GM10266 (cell line): Measurements from ENCODE around the gene SMTN.
A peak's percentile ranks its signal among the peaks of the same experiment; 100 is the strongest.

Source experiments
- DNase-seq: peaks from one replicate; pipeline ENCODE4 v3.0.0; 2012; ENCODE audit errors: extremely low spot score
- CTCF ChIP-seq: IDR thresholded peaks from 2 replicates; pipeline ENCODE4 v1.5.1; 2012; ENCODE audit warnings: mild to moderate bottlenecking, low read depth; ENCODE audit not compliant: control insufficient read depth, insufficient read depth; ENCODE audit errors: missing control alignments

Gene SMTN

GRCh38 chr22:31080848-31081649 lies at the start of gene SMTN:
Gene SMTN (plus strand): TSS chr22:31081318. CDS start chr22:31083259, 1,941 bp downstream.
- peak; percentile 93 for DNase-seq
- no peak for TF ChIP-seq CTCF

- DNase-seq = no peak
- TF ChIP-seq CTCF = no peak
Observed at GRCh38 chr22:31036671-31037550, 44.2 kb upstream of the SMTN start.

- DNase-seq = no peak
- no peak for TF ChIP-seq CTCF
Observed at GRCh38 chr22:31038686-31039085, 42.4 kb upstream of the SMTN start.

GRCh38 chr22:31039393-31039792 lies 41.7 kb upstream of the SMTN start:
- no peak for DNase-seq
- no peak for TF ChIP-seq CTCF

GRCh38 chr22:31040542-31041398 lies 40.3 kb upstream of the SMTN start:
- no peak for DNase-seq
- TF ChIP-seq CTCF = no peak

GRCh38 chr22:31044262-31044861 lies 36.8 kb upstream of the SMTN start:
- no peak for DNase-seq
- TF ChIP-seq CTCF = no peak
